ENCODE measurements around the gene CLIC3.
"Not testable (repeated sequence)": the region's sequence is repeated elsewhere in the genome, so short reads cannot be mapped to it uniquely, and the experiment has no call there.

Gene CLIC3

GRCh38 chr9:136996361-136997292, at the start of gene CLIC3:
Gene CLIC3, minus strand, starts transcription at chr9:136996568. Its CDS starts 25 bp downstream, at chr9:136996543.
- no peak for DNase-seq

- no peak for DNase-seq
These were observed 49.1 kb upstream of the CLIC3 start for GRCh38 chr9:137045294-137046087.

- no peak for DNase-seq
These were observed 48.3 kb upstream of the CLIC3 start for GRCh38 chr9:137044502-137045177.

GRCh38 chr9:137044037-137044436, 47.7 kb upstream of the CLIC3 start:
- DNase-seq: no peak

GRCh38 chr9:137042751-137043727, 46.7 kb upstream of the CLIC3 start:
- DNase-seq: no peak

GRCh38 chr9:137041124-137041523, 44.8 kb upstream of the CLIC3 start:
- DNase-seq: no peak

- no peak for DNase-seq
These were observed 44.2 kb upstream of the CLIC3 start for GRCh38 chr9:137040568-137040967.

- no peak for DNase-seq
These were observed 43.4 kb upstream of the CLIC3 start for GRCh38 chr9:137039611-137040366.

- no peak for DNase-seq
These were observed 42.5 kb upstream of the CLIC3 start for GRCh38 chr9:137038916-137039315.

- DNase-seq: no peak
These were observed 41.1 kb upstream of the CLIC3 start for GRCh38 chr9:137037483-137037882.

- no peak for DNase-seq
These were observed 40.7 kb upstream of the CLIC3 start for GRCh38 chr9:137037035-137037434.

- no peak for DNase-seq
These were observed 39.6 kb upstream of the CLIC3 start for GRCh38 chr9:137035937-137036336.

GRCh38 chr9:137035507-137035834, 39.1 kb upstream of the CLIC3 start:
- no peak for DNase-seq

- DNase-seq: peak; percentile 65
These were observed 38.5 kb upstream of the CLIC3 start for GRCh38 chr9:137034709-137035506.

GRCh38 chr9:137034039-137034708, 37.8 kb upstream of the CLIC3 start:
- no peak for DNase-seq

GRCh38 chr9:137033481-137033880, 37.1 kb upstream of the CLIC3 start:
- not testable (repeated sequence) for DNase-seq

GRCh38 chr9:137032858-137033257, 36.5 kb upstream of the CLIC3 start:
- DNase-seq: no peak

- no peak for DNase-seq
These were observed 35.7 kb upstream of the CLIC3 start, which contains the start of gene FUT7 for GRCh38 chr9:137031904-137032640. Gene FUT7, minus strand, starts transcription at chr9:137032088. Its CDS starts 97 bp downstream, at chr9:137031991.
